H9 (cell line): ENCODE measurements around the gene CLDN2. TPM values are rescaled to one million over a fixed set of nuclear protein-coding genes. Genes with fewer than 3 reads are reported as not detected.

ENCODE experiments used
- DNase-seq: peaks from one replicate; pipeline ENCODE4 v3.0.0-alpha.2; 2017
- H2AFZ ChIP-seq: one replicate; pipeline ENCODE4 v1.6.1; 2013; ENCODE audit warnings: mild to moderate bottlenecking, low read length, control low read depth, moderate library complexity
- H2AK5ac ChIP-seq: 2 replicates; pipeline ENCODE4 v1.6.1; 2013; ENCODE audit warnings: low read length, control low read depth, mixed read lengths; ENCODE audit not compliant: insufficient read length
- H2BK120ac ChIP-seq: one replicate; pipeline ENCODE4 v1.6.1; 2013; ENCODE audit warnings: low read depth, mild to moderate bottlenecking, low read length, control low read depth, inconsistent platforms; ENCODE audit not compliant: poor library complexity, severe bottlenecking
- H2BK12ac ChIP-seq: 2 replicates; pipeline ENCODE4 v1.6.1; 2013; ENCODE audit warnings: low read length, control low read depth, mixed read lengths, low read depth; ENCODE audit not compliant: insufficient read length
- H2BK15ac ChIP-seq: 2 replicates; pipeline ENCODE4 v1.6.1; 2013; ENCODE audit warnings: low read depth, low read length, control low read depth
- H2BK20ac ChIP-seq: one replicate; pipeline ENCODE4 v1.6.1; 2013; ENCODE audit warnings: low read depth, mild to moderate bottlenecking, low read length, control low read depth, inconsistent platforms; ENCODE audit not compliant: poor library complexity, severe bottlenecking
- H2BK5ac ChIP-seq: 2 replicates; pipeline ENCODE4 v1.6.1; 2013; ENCODE audit warnings: low read length, control low read depth, mixed read lengths; ENCODE audit not compliant: insufficient read length
- H3K14ac ChIP-seq: 2 replicates; pipeline ENCODE4 v1.6.1; 2013; ENCODE audit warnings: low read length, control low read depth; ENCODE audit not compliant: insufficient read depth
- H3K18ac ChIP-seq: 2 replicates; pipeline ENCODE4 v1.6.1; 2013; ENCODE audit warnings: low read depth, mild to moderate bottlenecking, mixed read lengths, low read length, control low read depth; ENCODE audit not compliant: insufficient read length
- H3K23ac ChIP-seq: 2 replicates; pipeline ENCODE4 v1.6.1; 2013; ENCODE audit warnings: low read length, control low read depth, mixed read lengths, low read depth; ENCODE audit not compliant: insufficient read length
- H3K23me2 ChIP-seq: 2 replicates; pipeline ENCODE4 v1.6.1; 2013; ENCODE audit warnings: low read depth, mild to moderate bottlenecking, mixed read lengths, low read length, control low read depth; ENCODE audit not compliant: insufficient read length, poor library complexity, severe bottlenecking
- H3K27ac ChIP-seq: 2 replicates; pipeline ENCODE4 v1.5.1; 2013; ENCODE audit warnings: low read length, control low read depth, mixed read lengths, low read depth; ENCODE audit not compliant: insufficient read length
- H3K27me3 ChIP-seq: 2 replicates; pipeline ENCODE4 v1.6.1; 2013; ENCODE audit warnings: low read length, control low read depth, inconsistent platforms; ENCODE audit not compliant: insufficient read depth
- H3K4ac ChIP-seq: 2 replicates; pipeline ENCODE4 v1.6.1; 2013; ENCODE audit warnings: low read depth, mild to moderate bottlenecking, control low read depth, inconsistent platforms, low read length, moderate library complexity
- H3K4me1 ChIP-seq: 2 replicates; pipeline ENCODE4 v1.6.1; 2013; ENCODE audit warnings: low read length, control low read depth, inconsistent platforms; ENCODE audit not compliant: insufficient read depth
- H3K4me2 ChIP-seq: 2 replicates; pipeline ENCODE4 v1.6.1; 2013; ENCODE audit warnings: low read length, control low read depth, mixed read lengths; ENCODE audit not compliant: insufficient read length, insufficient read depth
- H3K56ac ChIP-seq: 2 replicates; pipeline ENCODE4 v1.6.1; 2013; ENCODE audit warnings: low read depth, mild to moderate bottlenecking, mixed read lengths, low read length, control low read depth; ENCODE audit not compliant: insufficient read length
- H3K79me1 ChIP-seq: 2 replicates; pipeline ENCODE4 v1.6.1; 2013; ENCODE audit warnings: low read depth, mild to moderate bottlenecking, moderate library complexity, low read length, control low read depth, inconsistent platforms; ENCODE audit not compliant: insufficient read depth, poor library complexity, severe bottlenecking
- H3K79me2 ChIP-seq: 2 replicates; pipeline ENCODE4 v1.6.1; 2013; ENCODE audit warnings: low read length, control low read depth, inconsistent platforms; ENCODE audit not compliant: insufficient read depth
- H3K9ac ChIP-seq: 2 replicates; pipeline ENCODE4 v1.6.1; 2013; ENCODE audit warnings: low read length, control low read depth, mixed read lengths; ENCODE audit not compliant: insufficient read length; ENCODE audit errors: extremely low read depth
- H3K9me3 ChIP-seq: one replicate; pipeline ENCODE4 v1.6.1; 2013; ENCODE audit warnings: low read depth, low read length, inconsistent platforms; ENCODE audit not compliant: control insufficient read depth
- H3T11ph ChIP-seq: one replicate; pipeline ENCODE4 v1.6.1; 2013; ENCODE audit warnings: mild to moderate bottlenecking, low read length, control low read depth, inconsistent platforms
- H4K20me1 ChIP-seq: one replicate; pipeline ENCODE4 v1.6.1; 2013; ENCODE audit not compliant: control insufficient read depth, insufficient read length, insufficient read depth
- H4K5ac ChIP-seq: 2 replicates; pipeline ENCODE4 v1.6.1; 2013; ENCODE audit warnings: low read depth, mild to moderate bottlenecking, mixed read lengths, low read length, control low read depth; ENCODE audit not compliant: insufficient read length
- H4K8ac ChIP-seq: replicated peaks from 2 replicates; pipeline ENCODE4 v1.6.1; 2013; ENCODE audit warnings: low read length, control low read depth, mixed read lengths, low read depth; ENCODE audit not compliant: insufficient read length
- H4K91ac ChIP-seq: 2 replicates; pipeline ENCODE4 v1.6.1; 2013; ENCODE audit warnings: low read depth, mild to moderate bottlenecking, moderate library complexity, mixed read lengths, low read length, control low read depth; ENCODE audit not compliant: insufficient read length
- H3K27ac Mint-ChIP-seq, 3 experiments: 2 replicates in 2 of 3; 3 replicates in 1 of 3; pipeline ENCODE4 v1.8.0; 2020 to 2021; ENCODE audit warnings: mixed read lengths in 3 of 3, mild to moderate bottlenecking in 1 of 3, moderate library complexity in 1 of 3
- H3K27me3 Mint-ChIP-seq: 2 replicates; pipeline ENCODE4 v1.8.0; 2021; ENCODE audit warnings: low read depth, mild to moderate bottlenecking, moderate library complexity, mixed read lengths
- H3K36me3 Mint-ChIP-seq, 3 experiments: 2 replicates in 2 of 3; 3 replicates in 1 of 3; pipeline ENCODE4 v1.8.0; 2020 to 2021; ENCODE audit warnings: low read depth in 3 of 3, mixed read lengths in 3 of 3; ENCODE audit not compliant: insufficient read depth in 1 of 3
- H3K4me1 Mint-ChIP-seq, 2 experiments: 2 replicates each; pipeline ENCODE4 v1.8.0; 2020; ENCODE audit warnings: mixed read lengths in 2 of 2
- H3K4me3 Mint-ChIP-seq, 2 experiments: 2 replicates in 1 of 2; 3 replicates in 1 of 2; pipeline ENCODE4 v1.8.0; 2020 to 2021; ENCODE audit warnings: mild to moderate bottlenecking in 2 of 2, mixed read lengths in 2 of 2, moderate library complexity in 1 of 2
- H3K9me3 Mint-ChIP-seq, 2 experiments: 2 replicates in 1 of 2; 3 replicates in 1 of 2; pipeline ENCODE4 v1.8.0; 2020; ENCODE audit warnings: mild to moderate bottlenecking in 2 of 2, mixed read lengths in 2 of 2, moderate library complexity in 1 of 2
- CTCF ChIP-seq: fragments of 200-600 bp; sonication (generic); conservative IDR thresholded peaks from 3 replicates; pipeline ENCODE4 v1.8.0; 2021; ENCODE audit warnings: antibody characterized with exemption, mild to moderate bottlenecking
- WGBS: extraction: QIAGEN DNeasy Blood & Tissue Kit; methylation state at CpG from one replicate; pipeline ENCODE4 v1.1.7; 2013; ENCODE audit warnings: missing lambda C conversion rate, low lambda C conversion rate, mixed read lengths; ENCODE audit not compliant: insufficient read length; ENCODE audit errors: extremely low coverage; 5-methylcytosine and 5-hydroxymethylcytosine counted together
- total RNA-seq: library from RNA; stranded (reverse); gene quantifications from 2 replicates; pipeline ENCODE4 v1.2.1, GENCODE V29; 2021

Gene CLDN2
- total RNA-seq, 1 experiment from 2014 or later: not detected

GRCh38 chrX:106973433-106974149 is 53.4 kb downstream of the CLDN2 start:
- no peak overlapping the region for H3K23ac ChIP-seq
- Mint-ChIP-seq H3K4me3 (no peak overlapping the region), H3K4me1 (0 out of 4 replicates have a peak, but pooled peaks cover 0 to 7% of the 10 kb centered on the region in 2 experiments), H3K27ac (no peak overlapping the region), H3K36me3 (peaks cover 6 to 20% (median 6%) of the 10 kb centered on the region in 3 experiments; a peak in 6 of 7 replicates), H3K9me3 (peaks cover 6 to 36% of the 10 kb centered on the region in 2 experiments), H3K27me3 (no peaks in the 10 kb centered on the region)
- no peak overlapping the region for H2BK120ac ChIP-seq
- H3K79me2 ChIP-seq: no peaks in the 10 kb centered on the region
- H3K9ac ChIP-seq: no peak overlapping the region
- H4K91ac ChIP-seq: no peak overlapping the region
- H3K27ac ChIP-seq: no peak overlapping the region
- no peak overlapping the region for H2AK5ac ChIP-seq
- H3K18ac ChIP-seq: no peak overlapping the region
- no peaks in the 10 kb centered on the region for H3K4me1 ChIP-seq
- H3T11ph ChIP-seq: no peak overlapping the region
- H3K4me2 ChIP-seq: no peak overlapping the region
- no CpG with 5 or more reads among the region's 5 CpGs for WGBS
- H3K9me3 ChIP-seq: no peaks in the 10 kb centered on the region
- H3K56ac ChIP-seq: no peak overlapping the region
- H2BK12ac ChIP-seq: no peak overlapping the region
- H2BK5ac ChIP-seq: no peak overlapping the region
- H2BK15ac ChIP-seq: no peak overlapping the region
- H4K20me1 ChIP-seq: no peaks in the 10 kb centered on the region
- no peak for DNase-seq
- no peak overlapping the region for H3K14ac ChIP-seq
- H3K4ac ChIP-seq: no peak overlapping the region
- no peak overlapping the region for H4K5ac ChIP-seq
- TF ChIP-seq CTCF: no peak
- H3K79me1 ChIP-seq: no peaks in the 10 kb centered on the region
- no peaks in the 10 kb centered on the region for H3K23me2 ChIP-seq
- no peaks in the 10 kb centered on the region for H3K27me3 ChIP-seq
- H2AFZ ChIP-seq: no peak overlapping the region
- H4K8ac ChIP-seq: no peak overlapping the region
- no peak overlapping the region for H2BK20ac ChIP-seq
